Endothelial cell of coronary artery (primary cell): ENCODE data around the gene CAPRIN1. TPM values are rescaled to one million over a fixed set of nuclear protein-coding genes. Genes with fewer than 3 reads are reported as not detected.

ENCODE experiments used
- total RNA-seq: library from RNA; depleted of rRNA; stranded (reverse); fragments of >200 nt; gene quantifications from 2 replicates; pipeline ENCODE4 v1.2.3, GENCODE V29; 2014

CAPRIN1 gene, protein sequence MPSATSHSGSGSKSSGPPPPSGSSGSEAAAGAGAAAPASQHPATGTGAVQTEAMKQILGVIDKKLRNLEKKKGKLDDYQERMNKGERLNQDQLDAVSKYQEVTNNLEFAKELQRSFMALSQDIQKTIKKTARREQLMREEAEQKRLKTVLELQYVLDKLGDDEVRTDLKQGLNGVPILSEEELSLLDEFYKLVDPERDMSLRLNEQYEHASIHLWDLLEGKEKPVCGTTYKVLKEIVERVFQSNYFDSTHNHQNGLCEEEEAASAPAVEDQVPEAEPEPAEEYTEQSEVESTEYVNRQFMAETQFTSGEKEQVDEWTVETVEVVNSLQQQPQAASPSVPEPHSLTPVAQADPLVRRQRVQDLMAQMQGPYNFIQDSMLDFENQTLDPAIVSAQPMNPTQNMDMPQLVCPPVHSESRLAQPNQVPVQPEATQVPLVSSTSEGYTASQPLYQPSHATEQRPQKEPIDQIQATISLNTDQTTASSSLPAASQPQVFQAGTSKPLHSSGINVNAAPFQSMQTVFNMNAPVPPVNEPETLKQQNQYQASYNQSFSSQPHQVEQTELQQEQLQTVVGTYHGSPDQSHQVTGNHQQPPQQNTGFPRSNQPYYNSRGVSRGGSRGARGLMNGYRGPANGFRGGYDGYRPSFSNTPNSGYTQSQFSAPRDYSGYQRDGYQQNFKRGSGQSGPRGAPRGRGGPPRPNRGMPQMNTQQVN
- total RNA-seq, result 193 and 251 TPM in 2 replicates

DNA sequence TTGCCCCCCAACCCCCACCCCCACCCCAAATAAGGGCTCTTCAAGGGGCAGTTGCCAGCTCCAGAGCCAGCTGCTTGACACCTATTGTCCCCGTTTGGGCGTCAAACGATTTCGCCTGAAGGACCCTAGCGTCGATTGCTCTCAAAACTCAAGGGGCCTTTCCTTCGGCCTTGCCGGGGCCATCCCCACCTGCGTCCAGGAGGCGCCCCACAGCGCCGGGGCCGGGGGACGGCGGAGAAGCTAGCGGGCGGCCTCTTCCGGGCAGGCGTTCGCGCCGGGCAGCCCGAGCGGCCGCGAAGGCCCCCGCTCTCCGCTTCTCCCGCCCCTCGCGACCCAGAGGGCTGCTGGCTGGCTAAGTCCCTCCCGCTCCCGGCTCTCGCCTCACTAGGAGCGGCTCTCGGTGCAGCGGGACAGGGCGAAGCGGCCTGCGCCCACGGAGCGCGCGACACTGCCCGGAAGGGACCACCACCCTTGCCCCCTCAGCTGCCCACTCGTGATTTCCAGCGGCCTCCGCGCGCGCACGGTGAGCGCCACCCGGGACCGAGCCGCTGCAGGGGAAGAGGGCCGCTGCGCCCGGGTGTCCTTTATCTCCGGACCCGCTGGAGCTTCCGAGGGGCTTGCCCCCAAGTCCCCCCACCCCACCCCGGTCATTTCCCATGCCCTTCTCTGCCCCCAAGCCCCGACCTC is at the start of gene CAPRIN1:
CAPRIN1 (plus strand) TSS at position 383 of the 687 bp plus-strand sequence. CDS start 690 bp downstream, outside the sequence.

DNA sequence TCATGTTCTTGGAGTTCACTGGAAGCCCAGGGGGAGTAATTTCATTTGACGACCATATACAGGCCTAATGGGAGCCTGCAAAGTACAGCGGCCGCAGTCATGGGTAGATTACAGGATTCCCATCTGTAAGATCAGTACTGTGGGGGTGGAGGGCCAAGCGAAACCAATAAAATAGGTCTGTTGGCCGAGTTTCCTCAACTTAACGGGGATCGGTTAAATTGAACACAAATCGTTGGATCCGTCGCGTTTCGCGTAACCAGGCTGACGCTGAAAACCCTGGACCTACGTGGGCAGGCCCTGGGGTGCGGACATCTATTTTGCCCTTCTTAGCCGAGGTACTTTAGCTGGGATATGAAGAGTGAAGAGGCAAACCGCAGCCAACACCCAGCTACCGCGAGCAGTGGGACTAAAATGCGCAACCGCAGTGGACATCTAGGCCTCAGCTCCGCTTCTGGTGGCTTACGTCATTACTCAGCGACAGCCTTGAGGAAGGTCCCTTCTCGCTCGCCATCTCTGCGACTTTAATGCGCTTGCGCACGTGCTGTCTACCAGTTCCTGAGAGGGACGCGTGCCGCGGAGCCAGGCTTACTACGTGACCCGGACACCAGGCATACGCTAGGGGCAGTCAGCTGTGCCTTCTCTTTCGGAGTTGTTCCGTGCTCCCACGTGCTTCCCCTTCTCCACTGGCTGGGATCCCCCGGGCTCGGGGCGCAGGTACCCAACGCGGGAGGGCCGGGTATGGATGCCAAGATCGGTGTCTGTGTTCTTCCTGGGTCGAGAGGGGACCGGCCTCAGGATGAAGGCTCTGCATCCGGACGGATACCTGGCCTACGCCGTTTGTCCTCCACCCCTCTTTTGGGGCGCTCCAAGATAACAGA is 53.8 kb downstream of the CAPRIN1 start, which contains the start of gene NAT10:
NAT10 (plus strand) TSS at position 551 of the 878 bp plus-strand sequence. CDS start 2,597 bp downstream, outside the sequence.

Other genes starting within 250 kb of the CAPRIN1 start
- 22.5 and 36.0 TPM in 2 replicates for gene LMO2, start 159.7 kb upstream of the CAPRIN1 start, total RNA-seq
- 18.8 and 23.3 TPM in 2 replicates for gene NAT10, start 53.9 kb downstream of the CAPRIN1 start, total RNA-seq